Liver (tissue), 9 donors: Measurements from ENCODE around the gene GPR152. TPM values are rescaled to one million over a fixed set of nuclear protein-coding genes. Genes with fewer than 3 reads are reported as not detected.

Experiments
- DNase-seq: peaks from one replicate; pipeline ENCODE4 v3.0.0-alpha.2; 2017; ENCODE audit warnings: low spot score
- H3K27ac ChIP-seq, 2 donors: one replicate each; pipeline ENCODE4 v1.7.0; 2013; ENCODE audit warnings: inconsistent platforms in 2 of 2, low read length in 2 of 2, control low read depth in 1 of 2, low read depth in 1 of 2, mild to moderate bottlenecking in 1 of 2
- H3K27me3 ChIP-seq, 4 donors: one replicate each; pipeline versions ENCODE4 v1.6.1 to v1.7.0; 2013; ENCODE audit warnings: low read length in 3 of 4, inconsistent platforms in 1 of 4, mild to moderate bottlenecking in 1 of 4, moderate library complexity in 1 of 4; ENCODE audit not compliant: control insufficient read depth in 4 of 4, insufficient read depth in 4 of 4
- H3K36me3 ChIP-seq, 4 donors: one replicate each; pipeline versions ENCODE4 v1.6.1 to v1.7.0; 2013; ENCODE audit warnings: low read length in 3 of 4, mild to moderate bottlenecking in 3 of 4, low read depth in 1 of 4, moderate library complexity in 1 of 4; ENCODE audit not compliant: control insufficient read depth in 4 of 4, insufficient read depth in 3 of 4
- H3K4me1 ChIP-seq, 4 donors: one replicate each; pipeline versions ENCODE4 v1.6.1 to v1.7.0; 2013; ENCODE audit warnings: low read length in 3 of 4, mild to moderate bottlenecking in 3 of 4, moderate library complexity in 1 of 4; ENCODE audit not compliant: control insufficient read depth in 4 of 4, insufficient read depth in 4 of 4
- H3K4me3 ChIP-seq, 3 donors: one replicate each; pipeline versions ENCODE4 v1.6.1 to v1.7.0; 2013; ENCODE audit warnings: low read length in 3 of 3, control low read depth in 1 of 3, low read depth in 1 of 3, mild to moderate bottlenecking in 1 of 3
- H3K9ac ChIP-seq, 2 donors: one replicate each; pipeline ENCODE4 v1.7.0; 2013; ENCODE audit warnings: low read length in 2 of 2, mild to moderate bottlenecking in 2 of 2, moderate library complexity in 2 of 2, control low read depth in 1 of 2, low read depth in 1 of 2
- H3K9me3 ChIP-seq, 4 donors: one replicate each; pipeline versions ENCODE4 v1.6.1 to v1.7.0; 2013; ENCODE audit warnings: low read length in 3 of 4; ENCODE audit not compliant: control insufficient read depth in 4 of 4
- EGR1 ChIP-seq, 2 donors: IDR thresholded peaks; 2 replicates each; pipeline ENCODE4 v1.6.1; 2016 to 2018; ENCODE audit warnings: antibody characterized with exemption in 2 of 2, low read depth in 2 of 2
- FOXA1 ChIP-seq: IDR thresholded peaks from 2 replicates; pipeline ENCODE4 v1.6.1; 2016; ENCODE audit warnings: antibody characterized with exemption
- HNF4A ChIP-seq, 2 donors: conservative IDR thresholded peaks; 2 replicates each; pipeline ENCODE4 v1.6.1; 2016; ENCODE audit warnings: antibody characterized with exemption in 2 of 2, mild to moderate bottlenecking in 2 of 2
- HNF4G ChIP-seq: IDR thresholded peaks from 2 replicates; pipeline ENCODE4 v1.6.1; 2016; ENCODE audit warnings: antibody characterized with exemption
- NR2F2 ChIP-seq: IDR thresholded peaks from 2 replicates; pipeline ENCODE4 v1.6.1; 2016; ENCODE audit warnings: antibody characterized with exemption
- RAD21 ChIP-seq, 2 donors: IDR thresholded peaks; 2 replicates each; pipeline ENCODE4 v1.6.1; 2016; ENCODE audit warnings: antibody characterized with exemption in 2 of 2, mild to moderate bottlenecking in 2 of 2
- SP1 ChIP-seq: IDR thresholded peaks from 2 replicates; pipeline ENCODE4 v1.6.1; 2018; ENCODE audit warnings: antibody characterized with exemption, mild to moderate bottlenecking
- WGBS: extraction: QIAGEN DNeasy Blood & Tissue Kit; methylation state at CpG from one replicate; pipeline ENCODE4 v1.1.7; 2013; 5-methylcytosine and 5-hydroxymethylcytosine counted together
- polyA plus RNA-seq, 2 donors: library from polyadenylated mRNA; stranded (reverse) in 1 of 2; unstranded in 1 of 2; fragments of 200-250 nt in 1 of 2; fragments of >200 nt in 1 of 2; fragmentation: Nextera tagmentation in 1 of 2; extraction: Ambion mirVana in 1 of 2; gene quantifications; one replicate each; pipeline versions ENCODE4 v1.2.1 to v1.2.3, GENCODE V29; 2013 to 2015
- total RNA-seq, 2 donors: library from RNA; depleted of rRNA; stranded (reverse); fragments of >200 nt; gene quantifications; one replicate each; pipeline ENCODE4 v1.2.3, GENCODE V29; 2014
- TF ChIP-seq, protein P1 (sequence below): IDR thresholded peaks from 2 replicates; pipeline ENCODE4 v1.6.1; 2016; ENCODE audit warnings: antibody characterized with exemption, mild to moderate bottlenecking
- TF ChIP-seq, protein P2 (sequence below): fragments of 150-350 bp; IDR thresholded peaks from 2 replicates; pipeline ENCODE4 v1.5.1; 2017; ENCODE audit warnings: improper control_type of control experiment, low read depth, low read length; ENCODE audit not compliant: missing input control
- TF ChIP-seq, protein P3 (sequence below): IDR thresholded peaks from 2 replicates; pipeline ENCODE4 v1.6.1; 2016; ENCODE audit warnings: antibody characterized with exemption
- TF ChIP-seq, protein P4 (sequence below): IDR thresholded peaks from 2 replicates; pipeline ENCODE4 v1.6.1; 2016; ENCODE audit warnings: antibody characterized with exemption
- donor health status: healthy.
- donor health status: healthy.
- donor health status: healthy.
- donor health status: healthy.
- donor health status: healthy.

Gene GPR152
- total and polyA plus RNA-seq, 4 donors: not detected

DNA sequence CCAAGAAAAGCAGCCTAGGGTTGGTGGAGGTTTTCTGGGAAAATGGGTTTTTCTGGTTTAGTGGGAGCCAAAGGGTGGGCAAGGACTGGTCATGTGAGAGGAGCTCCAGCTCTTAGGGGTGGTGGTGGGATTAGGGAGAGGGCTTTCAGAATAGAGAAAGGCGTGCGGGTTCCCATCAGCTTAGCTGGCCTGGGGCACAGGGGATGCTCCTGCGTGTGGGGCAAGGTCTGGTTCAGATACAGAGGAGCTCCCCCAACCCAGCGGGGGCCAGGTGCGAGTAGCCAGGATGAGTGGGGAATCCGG lies 15.9 kb upstream of the GPR152 start:
- Histone ChIP-seq H3K27me3 (no peaks in the 10 kb centered on the region), H3K4me1 (peaks cover 19 to 45% (median 32%) of the 10 kb centered on the region in 4 donors), H3K9me3 (no peaks in the 10 kb centered on the region), H3K9ac (peak overlapping the region; percentile 36 to 85), H3K36me3 (no peaks in the 10 kb centered on the region), H3K4me3 (peak overlapping the region; percentile 80 to 91 (median 86)), H3K27ac (peak overlapping the region; percentile 86 to 90)
- DNase-seq: no peak
- no peak for TF ChIP-seq HNF4G
- TF ChIP-seq EGR1 (IDR thresholded peaks at IDR 0.05; ENCODE audit: low read depth in 2 of 2): no peak
- TF ChIP-seq NR2F2: no peak
- TF ChIP-seq, protein P1, sequence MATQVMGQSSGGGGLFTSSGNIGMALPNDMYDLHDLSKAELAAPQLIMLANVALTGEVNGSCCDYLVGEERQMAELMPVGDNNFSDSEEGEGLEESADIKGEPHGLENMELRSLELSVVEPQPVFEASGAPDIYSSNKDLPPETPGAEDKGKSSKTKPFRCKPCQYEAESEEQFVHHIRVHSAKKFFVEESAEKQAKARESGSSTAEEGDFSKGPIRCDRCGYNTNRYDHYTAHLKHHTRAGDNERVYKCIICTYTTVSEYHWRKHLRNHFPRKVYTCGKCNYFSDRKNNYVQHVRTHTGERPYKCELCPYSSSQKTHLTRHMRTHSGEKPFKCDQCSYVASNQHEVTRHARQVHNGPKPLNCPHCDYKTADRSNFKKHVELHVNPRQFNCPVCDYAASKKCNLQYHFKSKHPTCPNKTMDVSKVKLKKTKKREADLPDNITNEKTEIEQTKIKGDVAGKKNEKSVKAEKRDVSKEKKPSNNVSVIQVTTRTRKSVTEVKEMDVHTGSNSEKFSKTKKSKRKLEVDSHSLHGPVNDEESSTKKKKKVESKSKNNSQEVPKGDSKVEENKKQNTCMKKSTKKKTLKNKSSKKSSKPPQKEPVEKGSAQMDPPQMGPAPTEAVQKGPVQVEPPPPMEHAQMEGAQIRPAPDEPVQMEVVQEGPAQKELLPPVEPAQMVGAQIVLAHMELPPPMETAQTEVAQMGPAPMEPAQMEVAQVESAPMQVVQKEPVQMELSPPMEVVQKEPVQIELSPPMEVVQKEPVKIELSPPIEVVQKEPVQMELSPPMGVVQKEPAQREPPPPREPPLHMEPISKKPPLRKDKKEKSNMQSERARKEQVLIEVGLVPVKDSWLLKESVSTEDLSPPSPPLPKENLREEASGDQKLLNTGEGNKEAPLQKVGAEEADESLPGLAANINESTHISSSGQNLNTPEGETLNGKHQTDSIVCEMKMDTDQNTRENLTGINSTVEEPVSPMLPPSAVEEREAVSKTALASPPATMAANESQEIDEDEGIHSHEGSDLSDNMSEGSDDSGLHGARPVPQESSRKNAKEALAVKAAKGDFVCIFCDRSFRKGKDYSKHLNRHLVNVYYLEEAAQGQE: no peak
- TF ChIP-seq FOXA1: no peak
- no peak for TF ChIP-seq HNF4A (conservative IDR thresholded peaks at IDR 0.05)
- TF ChIP-seq RAD21 (IDR thresholded peaks at IDR 0.05): no peak
- no peak for TF ChIP-seq SP1
- TF ChIP-seq, protein P2, sequence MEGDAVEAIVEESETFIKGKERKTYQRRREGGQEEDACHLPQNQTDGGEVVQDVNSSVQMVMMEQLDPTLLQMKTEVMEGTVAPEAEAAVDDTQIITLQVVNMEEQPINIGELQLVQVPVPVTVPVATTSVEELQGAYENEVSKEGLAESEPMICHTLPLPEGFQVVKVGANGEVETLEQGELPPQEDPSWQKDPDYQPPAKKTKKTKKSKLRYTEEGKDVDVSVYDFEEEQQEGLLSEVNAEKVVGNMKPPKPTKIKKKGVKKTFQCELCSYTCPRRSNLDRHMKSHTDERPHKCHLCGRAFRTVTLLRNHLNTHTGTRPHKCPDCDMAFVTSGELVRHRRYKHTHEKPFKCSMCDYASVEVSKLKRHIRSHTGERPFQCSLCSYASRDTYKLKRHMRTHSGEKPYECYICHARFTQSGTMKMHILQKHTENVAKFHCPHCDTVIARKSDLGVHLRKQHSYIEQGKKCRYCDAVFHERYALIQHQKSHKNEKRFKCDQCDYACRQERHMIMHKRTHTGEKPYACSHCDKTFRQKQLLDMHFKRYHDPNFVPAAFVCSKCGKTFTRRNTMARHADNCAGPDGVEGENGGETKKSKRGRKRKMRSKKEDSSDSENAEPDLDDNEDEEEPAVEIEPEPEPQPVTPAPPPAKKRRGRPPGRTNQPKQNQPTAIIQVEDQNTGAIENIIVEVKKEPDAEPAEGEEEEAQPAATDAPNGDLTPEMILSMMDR: no peak
- TF ChIP-seq, protein P3, sequence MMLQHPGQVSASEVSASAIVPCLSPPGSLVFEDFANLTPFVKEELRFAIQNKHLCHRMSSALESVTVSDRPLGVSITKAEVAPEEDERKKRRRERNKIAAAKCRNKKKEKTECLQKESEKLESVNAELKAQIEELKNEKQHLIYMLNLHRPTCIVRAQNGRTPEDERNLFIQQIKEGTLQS: no peak
- TF ChIP-seq, protein P4, sequence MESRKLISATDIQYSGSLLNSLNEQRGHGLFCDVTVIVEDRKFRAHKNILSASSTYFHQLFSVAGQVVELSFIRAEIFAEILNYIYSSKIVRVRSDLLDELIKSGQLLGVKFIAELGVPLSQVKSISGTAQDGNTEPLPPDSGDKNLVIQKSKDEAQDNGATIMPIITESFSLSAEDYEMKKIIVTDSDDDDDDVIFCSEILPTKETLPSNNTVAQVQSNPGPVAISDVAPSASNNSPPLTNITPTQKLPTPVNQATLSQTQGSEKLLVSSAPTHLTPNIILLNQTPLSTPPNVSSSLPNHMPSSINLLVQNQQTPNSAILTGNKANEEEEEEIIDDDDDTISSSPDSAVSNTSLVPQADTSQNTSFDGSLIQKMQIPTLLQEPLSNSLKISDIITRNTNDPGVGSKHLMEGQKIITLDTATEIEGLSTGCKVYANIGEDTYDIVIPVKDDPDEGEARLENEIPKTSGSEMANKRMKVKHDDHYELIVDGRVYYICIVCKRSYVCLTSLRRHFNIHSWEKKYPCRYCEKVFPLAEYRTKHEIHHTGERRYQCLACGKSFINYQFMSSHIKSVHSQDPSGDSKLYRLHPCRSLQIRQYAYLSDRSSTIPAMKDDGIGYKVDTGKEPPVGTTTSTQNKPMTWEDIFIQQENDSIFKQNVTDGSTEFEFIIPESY: no peak
- 3% methylated on average over 6 of the region's 6 CpGs for WGBS

DNA sequence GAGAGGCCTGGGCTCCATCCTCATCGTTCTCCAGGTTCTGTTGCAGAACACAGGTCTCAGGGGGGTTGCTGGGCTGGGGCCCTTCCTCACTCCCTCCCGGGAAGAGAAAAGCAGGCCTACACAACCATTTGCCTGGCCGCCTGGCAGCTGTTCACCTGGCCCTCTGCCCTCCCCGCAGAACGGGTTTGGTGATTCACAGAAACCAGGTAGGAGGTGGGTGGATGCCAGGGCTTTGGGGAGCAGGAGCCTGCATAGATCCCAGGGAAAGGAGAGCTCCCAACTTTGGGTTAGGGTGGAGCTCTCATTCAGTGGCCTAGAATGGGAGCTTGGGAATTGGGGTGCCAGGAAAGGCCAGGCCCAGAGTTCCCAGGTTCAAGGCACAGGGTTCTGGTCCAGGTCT lies 15.5 kb upstream of the GPR152 start:
- peak overlapping the region; percentile 80 to 91 (median 86) for H3K4me3 ChIP-seq
- H3K36me3 ChIP-seq: no peaks in the 10 kb centered on the region
- TF ChIP-seq, protein P2: no peak
- peak in 1 of 2 donors; percentile 14 for TF ChIP-seq RAD21 (IDR thresholded peaks at IDR 0.05)
- no peaks in the 10 kb centered on the region for H3K27me3 ChIP-seq
- H3K27ac ChIP-seq: peak overlapping the region; percentile 86 to 90
- DNase-seq: no peak
- 27% methylated on average over 5 of the region's 5 CpGs for WGBS
- no peaks in the 10 kb centered on the region for H3K9me3 ChIP-seq
- peaks cover 19 to 45% (median 32%) of the 10 kb centered on the region in 4 donors for H3K4me1 ChIP-seq
- H3K9ac ChIP-seq: peak overlapping the region; percentile 36 to 85
